HG03064 (cell line): ENCODE data around the gene ZC3H8.
"Not testable (repeated sequence)": the region's sequence is repeated elsewhere in the genome, so short reads cannot be mapped to it uniquely, and the experiment has no call there.

ENCODE experiments used
- ATAC-seq: cut with Tn5 transposase; IDR thresholded peaks from one replicate; pipeline ENCODE4 v1.9.1; 2021; ENCODE audit warnings: low read depth; ENCODE audit not compliant: unreplicated experiment

ZC3H8 gene

GRCh38 chr2:112260295-112260625, 5.4 kb upstream of the ZC3H8 start:
- no peak for ATAC-seq

DNA sequence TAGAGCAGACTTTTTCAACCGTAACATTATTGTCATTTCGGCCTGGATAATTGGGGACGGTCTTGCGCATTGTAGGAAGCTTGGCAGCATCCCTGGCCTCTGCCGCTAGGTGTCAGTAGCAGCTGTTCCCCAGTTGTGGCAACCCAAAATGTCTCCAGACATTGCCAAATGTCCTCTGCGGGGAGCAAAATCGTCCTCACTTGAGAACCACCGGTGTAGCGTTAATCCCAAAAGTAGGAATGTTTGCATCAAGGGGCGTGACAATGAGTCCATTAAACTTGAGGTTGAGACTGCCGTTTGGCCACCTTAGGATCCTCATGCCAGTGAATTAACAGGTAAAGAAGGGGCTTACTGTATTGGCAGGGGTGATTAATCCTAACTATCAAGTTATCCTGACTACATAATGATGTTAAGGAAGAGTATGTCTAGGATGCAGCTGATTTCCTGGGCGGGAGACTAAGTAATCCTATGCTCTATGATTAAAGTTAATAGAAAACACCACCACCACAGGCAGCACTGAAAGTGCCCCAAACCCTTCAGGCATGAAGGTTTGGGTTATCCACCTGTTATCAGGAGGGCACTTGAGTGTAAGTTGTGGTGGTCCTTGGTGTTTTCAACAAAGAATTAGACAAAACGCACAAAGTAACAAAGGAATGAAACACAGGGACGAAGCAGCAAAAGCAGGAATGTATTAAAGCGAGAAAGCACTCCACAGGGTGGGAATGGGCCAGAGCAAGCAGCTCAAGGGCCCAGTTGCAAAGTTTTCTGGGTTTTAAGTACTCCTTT, 4.9 kb upstream of the ZC3H8 start:
- ATAC-seq = no peak

DNA sequence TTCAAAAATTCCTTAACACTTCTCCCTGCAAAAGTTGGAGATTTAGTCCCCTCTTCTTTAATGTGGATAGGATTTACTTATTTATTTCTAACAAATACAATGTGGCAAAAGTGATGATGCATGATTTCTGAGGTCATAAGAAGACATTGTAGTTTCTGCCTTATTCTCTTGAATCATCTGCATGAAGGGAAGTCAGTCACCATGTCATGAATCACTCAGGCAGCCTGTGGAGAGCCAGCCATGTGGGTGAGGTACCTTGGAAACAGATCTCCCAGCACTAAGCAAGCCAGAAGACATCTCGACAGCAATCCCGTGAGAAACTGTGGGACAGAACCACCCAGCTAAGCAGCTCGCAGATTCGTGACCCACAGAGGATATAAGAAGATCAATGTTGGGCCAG, 2.7 kb upstream of the ZC3H8 start:
- no peak for ATAC-seq

DNA sequence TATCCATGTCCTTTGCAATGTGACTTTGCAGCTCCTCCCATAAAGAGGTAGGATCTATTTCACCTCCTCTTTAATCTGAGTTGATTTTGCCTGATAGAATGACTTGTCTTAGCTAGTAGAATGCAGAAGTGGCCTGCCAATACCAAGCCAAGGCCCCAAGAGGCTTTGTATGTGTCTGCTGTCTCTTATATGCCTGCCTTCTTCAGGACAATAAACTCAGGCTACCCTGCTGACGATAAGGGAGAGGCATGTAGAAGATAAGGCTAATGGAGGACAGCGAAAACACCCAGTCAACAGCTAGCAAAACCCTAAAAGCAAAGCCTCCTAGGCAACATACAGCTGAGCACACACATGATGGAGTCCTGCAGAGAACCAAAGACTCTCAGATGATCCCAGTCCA, 1.8 kb upstream of the ZC3H8 start:
- no peak for ATAC-seq

- no peak for ATAC-seq
These were observed 1.0 kb upstream of the ZC3H8 start for GRCh38 chr2:112255875-112256274.

- ATAC-seq = no peak
These were observed 1.5 kb downstream of the ZC3H8 start for GRCh38 chr2:112253261-112253815.

DNA sequence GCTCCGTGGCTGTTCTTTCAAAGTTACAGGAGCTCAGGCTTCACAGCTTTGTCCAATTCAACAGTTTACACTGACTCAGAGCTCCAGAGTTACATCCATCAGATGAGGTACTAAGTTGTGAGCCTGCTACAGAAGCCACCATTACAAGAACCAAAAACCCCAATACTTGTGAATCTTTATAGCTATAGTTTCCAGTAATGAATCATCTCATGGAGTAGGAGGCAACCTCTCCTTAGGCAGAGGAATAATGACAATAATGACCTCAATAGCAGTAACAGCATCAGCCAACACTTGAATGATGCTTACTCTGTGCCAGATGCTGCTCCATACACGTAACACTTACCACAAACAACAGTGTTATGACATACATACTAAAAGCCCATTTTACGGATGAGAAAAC, 3.6 kb downstream of the ZC3H8 start:
- no peak for ATAC-seq

DNA sequence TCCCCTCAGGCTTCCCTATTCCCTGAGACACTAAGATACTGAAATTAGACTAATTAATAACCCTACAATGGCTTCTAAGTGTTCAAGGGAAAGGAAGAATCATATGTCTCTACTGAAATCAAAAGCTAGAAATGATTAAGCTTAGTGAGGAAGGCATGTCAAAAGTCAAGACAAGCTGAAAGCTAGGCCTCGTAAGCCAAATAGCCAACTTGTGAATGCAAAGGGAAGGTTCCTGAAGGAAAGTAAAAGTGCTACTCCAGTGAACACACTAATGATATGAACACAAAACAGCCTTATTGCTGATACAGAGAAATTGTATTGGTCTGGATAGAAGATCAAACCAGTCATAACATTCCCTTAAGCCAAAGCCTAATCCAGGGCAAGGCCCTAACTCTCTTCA, 10.0 kb downstream of the ZC3H8 start:
- no peak for ATAC-seq

GRCh38 chr2:112243233-112243632, 11.6 kb downstream of the ZC3H8 start:
- no peak for ATAC-seq

DNA sequence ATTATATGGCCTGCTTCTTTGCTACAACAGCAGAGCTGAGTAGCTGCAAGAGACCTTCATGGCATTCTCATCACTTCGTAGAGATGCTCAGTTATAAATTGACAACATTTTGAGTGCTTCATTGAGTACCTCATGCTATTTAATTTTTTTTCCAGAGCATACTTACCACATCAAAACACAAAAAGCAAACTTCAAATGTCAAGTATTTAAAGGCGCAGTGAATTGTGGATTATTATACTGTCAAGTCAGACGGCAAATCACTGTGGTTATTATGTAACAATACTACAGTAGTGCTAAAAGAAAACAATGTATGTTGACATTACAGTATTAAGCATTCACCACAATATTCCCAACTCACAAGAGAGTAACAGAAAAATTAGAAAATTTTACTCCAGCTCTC, 12.5 kb downstream of the ZC3H8 start:
- no peak for ATAC-seq

GRCh38 chr2:112239862-112240261, 15.0 kb downstream of the ZC3H8 start:
- no peak for ATAC-seq

- ATAC-seq = no peak
These were observed 24.5 kb downstream of the ZC3H8 start for GRCh38 chr2:112230371-112230770.

DNA sequence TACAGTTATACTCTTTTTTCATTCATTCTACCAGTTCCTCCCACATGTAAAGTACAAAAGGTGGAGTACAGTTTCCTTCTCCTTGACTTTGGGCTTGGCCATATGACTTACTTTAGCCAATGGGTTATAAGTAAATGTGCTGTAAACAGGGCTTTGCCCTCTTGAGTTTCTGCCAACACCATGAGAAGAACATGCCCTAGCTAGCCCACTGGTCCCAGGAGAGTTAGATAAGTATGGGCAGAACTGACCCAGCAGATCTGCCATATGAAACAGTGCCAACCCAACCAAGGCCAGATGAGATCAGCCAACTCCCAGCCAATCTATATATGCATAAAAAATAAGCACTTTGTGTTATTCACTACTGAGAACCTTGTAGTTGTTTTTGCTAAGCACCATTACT, 25.5 kb downstream of the ZC3H8 start:
- ATAC-seq = no peak

GRCh38 chr2:112220831-112221230, 34.0 kb downstream of the ZC3H8 start:
- ATAC-seq = no peak

DNA sequence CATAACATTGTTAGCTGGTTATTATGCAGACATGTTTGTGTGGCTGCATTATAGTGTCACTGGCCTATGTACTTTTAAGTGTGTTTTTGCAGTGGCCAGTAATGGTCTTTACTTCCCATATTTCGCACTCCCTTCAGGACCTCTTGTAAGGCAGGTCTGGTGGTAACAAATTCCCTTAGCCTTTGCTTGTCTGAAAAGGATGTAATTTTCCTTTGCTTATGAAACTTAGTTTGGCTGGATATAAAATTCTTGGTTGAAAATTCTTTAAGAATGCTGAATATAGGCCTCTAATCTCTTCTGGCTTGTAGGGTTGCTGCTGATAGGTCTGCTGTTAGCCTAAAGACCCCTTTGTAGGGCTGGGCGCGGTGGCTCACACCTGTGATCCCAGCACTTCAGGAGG, 34.7 kb downstream of the ZC3H8 start:
- no peak for ATAC-seq

DNA sequence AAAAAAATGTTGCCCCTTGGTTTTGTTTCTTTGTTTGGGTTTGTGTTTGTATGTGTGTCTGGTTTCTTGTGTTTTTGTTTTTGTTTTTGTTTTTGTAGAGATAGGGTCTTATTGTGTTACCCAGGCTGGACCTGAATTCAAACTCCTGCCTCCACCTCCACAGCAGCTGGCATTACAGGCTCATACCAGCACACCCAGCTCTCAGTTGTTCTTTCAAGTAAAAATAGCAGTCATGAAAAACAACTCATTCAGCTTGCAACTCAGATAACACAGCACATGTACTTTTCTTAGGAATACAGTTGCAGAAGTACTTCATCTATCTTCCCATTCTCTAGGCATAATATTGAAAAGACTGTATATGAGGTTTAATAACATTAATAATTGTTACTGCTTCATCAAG, 37.0 kb downstream of the ZC3H8 start:
- ATAC-seq = no peak

- ATAC-seq = no peak
These were observed 38.7 kb downstream of the ZC3H8 start for GRCh38 chr2:112216167-112216566.

DNA sequence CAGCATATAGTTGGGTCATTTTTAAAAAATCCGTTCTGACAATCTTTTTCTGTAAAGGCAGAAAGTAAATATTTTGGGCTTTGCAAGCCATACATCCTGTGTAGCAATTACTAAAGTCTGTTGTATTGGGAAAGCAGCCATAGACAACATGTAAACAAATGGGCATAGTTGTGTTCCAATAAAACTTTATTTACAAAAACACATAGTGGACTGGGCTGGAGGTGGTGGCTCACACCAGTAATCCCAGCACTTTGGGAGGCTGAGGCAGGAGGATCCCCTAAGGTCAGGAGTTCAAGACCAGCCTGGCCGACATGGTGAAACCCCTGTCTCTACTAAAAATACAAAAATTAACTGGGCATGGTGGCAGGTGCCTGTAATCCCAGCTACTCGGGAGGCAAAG, 46.9 kb downstream of the ZC3H8 start:
- ATAC-seq = not testable (repeated sequence)

DNA sequence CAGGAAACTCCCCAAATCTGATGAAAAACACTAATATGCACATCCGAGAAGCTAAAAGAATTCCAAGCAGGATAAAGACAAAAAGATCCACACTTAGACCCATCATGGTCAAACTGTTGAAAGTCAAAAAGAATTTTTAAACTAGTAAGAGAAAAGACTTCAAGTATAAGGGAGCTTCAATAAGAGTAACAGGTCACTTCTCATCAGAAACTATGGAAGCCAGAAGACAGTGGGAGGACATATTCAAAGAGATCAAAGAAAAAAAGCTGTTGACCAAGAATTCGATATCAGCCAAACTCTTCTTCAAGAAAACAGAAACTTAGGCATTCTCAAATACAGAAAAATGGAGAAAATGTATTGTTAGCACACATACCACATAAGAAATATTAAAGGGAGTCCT, 50.4 kb downstream of the ZC3H8 start:
- no peak for ATAC-seq

- no peak for ATAC-seq
These were observed 53.0 kb downstream of the ZC3H8 start for GRCh38 chr2:112201696-112202430.

DNA sequence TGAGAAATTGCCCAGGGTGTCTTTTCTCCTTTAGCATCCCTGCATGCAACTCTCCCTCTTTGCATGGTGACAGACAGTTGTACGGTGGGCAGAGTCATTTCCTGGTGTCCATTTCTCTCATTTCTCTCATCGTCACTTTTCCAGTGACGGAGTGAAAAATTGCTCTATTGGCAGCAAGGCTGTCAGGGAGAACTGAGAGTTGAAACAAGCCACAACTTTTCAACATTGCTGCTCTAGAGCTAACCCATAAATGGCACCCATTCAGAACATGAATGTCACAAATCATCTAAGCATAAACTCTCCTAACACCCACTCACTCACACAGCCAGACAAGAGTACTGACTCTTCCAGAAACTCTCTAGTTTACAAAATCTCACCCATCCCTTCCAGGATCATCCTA, 55.7 kb downstream of the ZC3H8 start:
- ATAC-seq = no peak

DNA sequence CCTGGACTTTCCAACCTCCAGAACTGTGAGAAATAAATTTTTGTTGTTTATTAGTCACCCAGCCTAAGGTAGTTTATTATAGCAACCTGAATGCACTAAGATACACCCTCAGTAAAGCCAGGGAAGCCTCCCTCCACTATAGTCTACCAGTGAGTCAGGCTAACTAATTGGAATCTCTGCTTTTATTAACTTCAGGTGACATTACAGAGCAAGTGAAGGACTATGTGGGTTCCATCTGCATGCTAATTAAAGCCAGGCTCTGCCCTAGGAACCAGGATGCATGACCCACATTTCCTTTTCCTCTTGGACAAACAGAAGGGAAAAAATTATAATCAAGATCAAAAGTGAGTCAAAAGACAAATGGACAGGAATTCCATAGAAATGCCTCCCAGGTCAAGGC, 56.1 kb downstream of the ZC3H8 start:
- ATAC-seq = no peak
